Naive thymus-derived CD8-positive, alpha-beta T cell (primary cell): ENCODE measurements around the gene PTH1R. TPM values are rescaled to one million over a fixed set of nuclear protein-coding genes. Genes with fewer than 3 reads are reported as not detected.
A peak's percentile ranks its signal among the peaks of the same experiment; 100 is the strongest.

ENCODE experiments used
- ATAC-seq, 2 donors: fragments of 150-1000 bp; cut with Tn5 transposase in 1 of 2; sonication (Bioruptor Pico), chemical (Tn5 transposase) in 1 of 2; 1 replicate in 1 of 2; 2 replicates in 1 of 2; pipeline ENCODE4 v1.10.0; 2021; ENCODE audit warnings: mild to moderate bottlenecking in 2 of 2, moderate library complexity in 2 of 2
- POLR2A ChIA-PET: fragments of 350-600 bp; sonication (Branson Sonifier 250); formaldehyde crosslinking; loops from one replicate; lab custom pipeline; 2021; ENCODE audit warnings: antibody characterized with exemption; lab: Charles Lee
- DNase-seq, 10 donors: peaks; one replicate each; pipeline versions ENCODE4 v3.0.0 to v3.0.0-alpha.2; 2020 to 2022
- H3K27ac Mint-ChIP-seq, 10 donors: one replicate each; pipeline ENCODE4 v1.8.0; 2020 to 2022; ENCODE audit warnings: mild to moderate bottlenecking in 10 of 10, mixed read lengths in 10 of 10, moderate library complexity in 4 of 10, inconsistent platforms in 1 of 10
- H3K27me3 Mint-ChIP-seq, 5 donors: one replicate each; pipeline ENCODE4 v1.8.0; 2021 to 2022; ENCODE audit warnings: mixed read lengths in 5 of 5
- H3K36me3 Mint-ChIP-seq, 3 donors: one replicate each; pipeline ENCODE4 v1.8.0; 2020 to 2022; ENCODE audit warnings: mixed read lengths in 3 of 3, mild to moderate bottlenecking in 2 of 3, inconsistent platforms in 1 of 3
- H3K4me1 Mint-ChIP-seq, 4 donors: one replicate each; pipeline ENCODE4 v1.8.0; 2021 to 2022; ENCODE audit warnings: mixed read lengths in 4 of 4
- H3K4me3 Mint-ChIP-seq, 10 donors: one replicate each; pipeline ENCODE4 v1.8.0; 2020 to 2022; ENCODE audit warnings: mild to moderate bottlenecking in 10 of 10, mixed read lengths in 10 of 10, moderate library complexity in 6 of 10, inconsistent platforms in 1 of 10
- H3K9me3 Mint-ChIP-seq, 9 donors: one replicate each; pipeline ENCODE4 v1.8.0; 2020 to 2022; ENCODE audit warnings: mixed read lengths in 9 of 9, mild to moderate bottlenecking in 3 of 9, inconsistent platforms in 1 of 9, moderate library complexity in 1 of 9
- polyA plus RNA-seq, 3 donors: library from polyadenylated mRNA; unstranded; fragments of 300-500 nt; fragmentation: Illumina TruSeq; gene quantifications; one replicate each; pipeline ENCODE4 v1.2.3, GENCODE V29; 2021
- total RNA-seq, 8 experiments: library from RNA in 2 of 8; stranded (reverse) in 2 of 8; gene quantifications; one replicate each; pipeline ENCODE4 v1.2.3 and lab custom pipeline; 2021 to 2026

The PTH1R gene
- total and polyA plus RNA-seq, 5 experiments from 2014 or later, result not detected

DNA sequence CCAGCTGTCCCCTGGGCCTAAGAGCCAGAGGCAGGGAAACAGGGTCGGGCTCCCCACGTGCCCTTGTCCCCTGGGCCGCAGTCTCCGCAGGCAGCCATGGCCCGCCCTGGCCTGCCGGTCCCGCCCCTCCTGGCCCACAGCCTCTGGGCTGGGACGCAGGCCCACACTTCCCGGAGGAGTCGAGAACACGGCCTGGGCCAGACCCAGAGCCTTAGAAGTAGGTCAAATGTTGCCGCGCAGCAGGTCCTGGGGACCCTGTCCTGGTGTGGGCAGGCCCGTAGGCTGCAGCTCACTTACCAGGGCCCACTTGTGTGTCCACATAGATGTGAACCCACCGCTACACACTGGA lies 10.0 kb upstream of the PTH1R start:
- H3K27ac Mint-ChIP-seq, result no peak overlapping the region
- POLR2A ChIA-PET, result no interaction called here
- ATAC-seq, result no peak
- peaks cover 0 to 2% (median 0%) of the 10 kb centered on the region in 4 donors for H3K4me1 Mint-ChIP-seq
- H3K4me3 Mint-ChIP-seq, result no peak overlapping the region
- no peaks in the 10 kb centered on the region for H3K36me3 Mint-ChIP-seq
- no peaks in the 10 kb centered on the region for H3K9me3 Mint-ChIP-seq
- DNase-seq, result no peak
- peaks cover 1 to 10% (median 2%) of the 10 kb centered on the region in 5 donors for H3K27me3 Mint-ChIP-seq

DNA sequence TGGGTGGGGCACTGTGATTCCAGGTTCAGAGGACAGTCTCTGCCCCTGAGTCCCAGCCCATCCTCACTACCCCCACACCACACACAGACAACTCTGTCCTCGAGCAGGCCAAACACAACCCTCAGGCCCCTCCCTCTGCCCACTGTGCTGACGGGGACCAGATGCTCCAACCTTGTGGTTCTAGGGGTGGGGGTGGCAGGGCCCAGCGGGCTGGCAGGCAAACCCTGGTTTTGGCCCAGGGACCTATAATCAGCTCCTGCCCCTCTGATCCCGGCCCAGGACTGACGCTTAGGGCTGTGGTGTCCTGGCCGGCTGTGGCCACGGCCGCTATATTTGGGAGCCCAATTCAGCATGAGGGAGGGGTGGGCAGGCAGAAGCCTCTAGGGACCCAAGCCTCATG lies 9.2 kb upstream of the PTH1R start:
- ATAC-seq, result no peak
- peaks cover 1 to 10% (median 2%) of the 10 kb centered on the region in 5 donors for H3K27me3 Mint-ChIP-seq
- no peak for DNase-seq
- H3K4me1 Mint-ChIP-seq, result peaks cover 4 to 6% (median 6%) of the 10 kb centered on the region in 4 donors
- H3K9me3 Mint-ChIP-seq, result no peaks in the 10 kb centered on the region
- POLR2A ChIA-PET, result interaction anchor here (1.3 kb wide), 1 partner anchor 13 kb away, joined by 4 read pairs; no protein-coding TSS in a partner anchor
- H3K4me3 Mint-ChIP-seq, result no peak overlapping the region
- no peak overlapping the region for H3K27ac Mint-ChIP-seq
- no peaks in the 10 kb centered on the region for H3K36me3 Mint-ChIP-seq

DNA sequence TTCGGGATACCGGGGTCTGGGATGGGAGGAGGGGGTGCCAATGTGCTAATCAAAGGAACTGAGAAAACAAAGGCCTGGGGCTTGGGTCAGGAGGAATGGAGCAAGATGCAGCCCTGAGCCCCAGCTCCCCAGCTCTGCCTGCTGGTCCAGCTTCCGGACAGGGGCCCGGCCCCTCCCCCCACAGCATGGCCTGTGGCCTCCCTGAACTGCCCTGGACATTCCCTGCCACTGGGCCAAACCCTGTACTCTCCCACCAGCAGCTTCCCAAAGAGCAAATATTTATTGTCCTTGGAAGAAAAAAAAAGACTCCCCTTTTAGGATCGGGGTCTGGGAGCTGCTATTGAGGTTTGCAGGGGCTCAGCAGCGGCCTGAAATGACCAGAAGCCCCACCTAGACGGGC lies 8.6 kb upstream of the PTH1R start:
- ATAC-seq, result no peak
- no peaks in the 10 kb centered on the region for H3K9me3 Mint-ChIP-seq
- no peaks in the 10 kb centered on the region for H3K36me3 Mint-ChIP-seq
- no peak overlapping the region for H3K4me3 Mint-ChIP-seq
- peak overlapping the region in 1 of 10 donors; percentile 17 for H3K27ac Mint-ChIP-seq
- peaks cover 1 to 10% (median 2%) of the 10 kb centered on the region in 5 donors for H3K27me3 Mint-ChIP-seq
- DNase-seq, result no peak
- H3K4me1 Mint-ChIP-seq, result peaks cover 6 to 12% (median 10%) of the 10 kb centered on the region in 4 donors
- POLR2A ChIA-PET, result interaction anchor here (1.3 kb wide), 1 partner anchor 12 kb away, joined by 4 read pairs; no protein-coding TSS in a partner anchor

DNA sequence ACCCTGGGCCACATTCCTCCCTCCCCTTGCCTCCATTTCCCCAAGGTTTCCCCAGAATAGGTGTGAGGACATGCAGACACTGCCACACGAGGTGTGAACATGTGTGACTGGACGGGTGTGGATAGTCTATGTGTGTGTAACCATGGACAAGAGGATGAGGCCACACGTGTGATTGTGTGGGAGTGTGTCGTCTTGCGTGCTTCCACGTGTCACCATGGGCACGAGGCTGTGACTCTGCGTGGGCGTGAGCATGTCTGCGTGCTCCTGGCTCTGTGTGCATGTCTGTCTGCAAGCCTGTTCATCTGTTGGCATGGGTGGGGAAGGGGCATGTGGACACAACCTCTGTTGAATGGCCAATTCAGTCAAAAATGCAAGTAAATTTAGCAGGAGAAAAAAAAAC lies 8.1 kb upstream of the PTH1R start:
- no peaks in the 10 kb centered on the region for H3K9me3 Mint-ChIP-seq
- POLR2A ChIA-PET, result interaction anchor here (0.9 kb wide), 1 partner anchor 10 kb away, joined by 4 read pairs; no protein-coding TSS in a partner anchor
- H3K27ac Mint-ChIP-seq, result no peak overlapping the region
- peaks cover 8 to 17% (median 15%) of the 10 kb centered on the region in 4 donors for H3K4me1 Mint-ChIP-seq
- no peak for ATAC-seq
- peaks cover 1 to 10% (median 2%) of the 10 kb centered on the region in 5 donors for H3K27me3 Mint-ChIP-seq
- no peak overlapping the region for H3K4me3 Mint-ChIP-seq
- no peak for DNase-seq
- H3K36me3 Mint-ChIP-seq, result no peaks in the 10 kb centered on the region

DNA sequence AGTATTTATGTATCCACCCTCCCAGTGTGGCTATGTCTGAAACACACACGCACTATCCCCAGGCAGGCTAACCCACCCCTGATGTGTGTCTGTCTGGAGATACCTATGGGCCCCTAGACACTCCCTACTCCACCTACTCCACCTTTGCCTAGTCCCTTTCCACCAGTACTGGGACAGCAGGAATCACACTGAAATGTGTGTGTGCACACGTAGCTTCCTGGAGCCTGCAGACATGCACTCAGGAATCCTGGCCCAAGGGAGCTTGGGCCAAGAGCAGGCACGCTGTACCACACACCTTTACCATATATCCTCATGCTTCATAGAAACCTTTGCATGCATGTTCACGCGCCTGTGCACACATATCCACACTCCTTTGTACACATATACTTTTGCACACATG lies 6.9 kb upstream of the PTH1R start:
- no peaks in the 10 kb centered on the region for H3K9me3 Mint-ChIP-seq

DNA sequence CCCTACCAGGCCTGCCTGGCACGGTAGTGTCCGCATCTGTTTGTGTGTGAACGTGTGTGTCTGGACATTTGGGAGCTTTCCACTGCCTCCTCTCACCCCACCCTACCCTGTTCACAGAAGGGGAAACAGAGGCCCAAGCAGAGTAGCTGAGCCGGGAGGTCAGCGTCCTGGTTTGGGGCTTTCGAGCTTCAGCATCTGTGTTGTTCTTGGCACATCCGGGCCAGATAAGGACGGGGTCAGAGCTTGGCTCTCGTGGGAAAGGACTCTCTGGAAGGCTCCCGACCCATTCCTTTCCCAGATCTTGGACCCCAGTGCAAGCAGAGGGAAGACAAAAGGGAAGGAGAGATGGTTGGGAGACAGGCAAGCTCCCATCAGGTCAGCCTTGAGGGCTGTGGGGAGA lies 6.3 kb upstream of the PTH1R start:
- H3K4me3 Mint-ChIP-seq, result no peak overlapping the region

More for the DNA sequence above, 6.9 kb upstream of the PTH1R start:
- Mint-ChIP-seq H3K27me3 (peaks cover 1 to 10% (median 2%) of the 10 kb centered on the region in 5 donors), H3K4me1 (peaks cover 8 to 20% (median 17%) of the 10 kb centered on the region in 4 donors), H3K4me3 (no peak overlapping the region), H3K27ac (peak overlapping the region in 2 of 10 donors; percentile 27 to 58), H3K36me3 (no peaks in the 10 kb centered on the region)
- POLR2A ChIA-PET, result interaction anchor here (0.6 to 0.9 kb wide), 2 partner anchors 11 to 234 kb away, joined by 3 to 4 read pairs; no protein-coding TSS in a partner anchor
- DNase-seq (no peak), ATAC-seq (no peak)

DNA sequence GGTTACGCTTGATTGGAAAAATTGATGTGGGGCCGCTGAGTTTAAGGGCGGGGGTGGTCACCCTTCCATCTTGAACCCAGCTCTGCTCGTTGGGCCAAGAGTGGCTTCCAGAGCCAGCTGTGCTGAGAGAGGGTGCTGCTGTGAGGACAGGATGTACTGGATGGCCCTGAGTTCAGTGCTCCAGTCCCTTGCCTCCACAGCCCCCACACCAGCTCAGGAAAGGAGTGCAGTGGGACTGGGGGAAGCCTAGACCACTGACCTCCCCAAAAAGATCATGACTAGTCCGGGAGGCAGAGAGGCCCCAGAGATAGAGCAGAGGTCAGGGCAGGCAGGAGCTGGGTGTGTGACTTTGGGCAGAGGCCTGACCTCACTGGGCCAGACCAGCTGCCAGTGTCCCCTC lies 4.0 kb upstream of the PTH1R start:
- ATAC-seq (no peak), DNase-seq (no peak)
- Mint-ChIP-seq H3K4me3 (no peak overlapping the region), H3K27me3 (peaks cover 0 to 10% (median 2%) of the 10 kb centered on the region in 5 donors), H3K4me1 (peaks cover 6 to 20% (median 17%) of the 10 kb centered on the region in 4 donors), H3K36me3 (no peaks in the 10 kb centered on the region), H3K27ac (no peak overlapping the region), H3K9me3 (no peaks in the 10 kb centered on the region)
- POLR2A ChIA-PET, result no interaction called here

More for the DNA sequence above, 6.3 kb upstream of the PTH1R start:
- ATAC-seq (no peak), DNase-seq (no peak)
- Mint-ChIP-seq H3K27me3 (peaks cover 1 to 10% (median 2%) of the 10 kb centered on the region in 5 donors), H3K4me1 (peaks cover 8 to 20% (median 17%) of the 10 kb centered on the region in 4 donors), H3K9me3 (no peaks in the 10 kb centered on the region), H3K36me3 (no peaks in the 10 kb centered on the region), H3K27ac (no peak overlapping the region)
- POLR2A ChIA-PET, result no interaction called here

DNA sequence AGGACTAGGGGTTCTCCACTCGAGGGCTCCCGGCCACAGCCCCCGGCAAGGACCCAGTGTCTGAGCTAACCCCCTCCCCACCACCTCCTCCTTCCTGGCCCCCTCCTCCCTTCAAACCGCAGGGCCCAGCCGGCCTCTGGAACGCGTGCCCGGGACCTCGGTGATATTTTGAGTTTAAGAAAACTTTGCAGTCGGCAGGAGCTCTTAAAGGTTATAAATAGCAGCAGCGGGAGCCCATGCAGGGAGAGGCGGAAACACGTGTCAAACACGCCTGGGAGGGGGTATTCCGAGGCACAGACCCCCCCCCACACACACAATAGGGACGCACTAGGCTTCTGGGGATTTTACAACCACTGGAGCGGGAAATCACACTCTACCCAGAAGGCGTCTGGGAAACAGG lies 3.1 kb upstream of the PTH1R start:
- ATAC-seq (no peak), DNase-seq (no peak)
- H3K36me3 Mint-ChIP-seq, result no peaks in the 10 kb centered on the region
- no peaks in the 10 kb centered on the region for H3K9me3 Mint-ChIP-seq
- peak overlapping the region in 1 of 10 donors; percentile 14 for H3K27ac Mint-ChIP-seq
- H3K27me3 Mint-ChIP-seq, result peaks cover 0 to 13% (median 5%) of the 10 kb centered on the region in 5 donors
- H3K4me1 Mint-ChIP-seq, result peaks cover 6 to 25% (median 17%) of the 10 kb centered on the region in 4 donors
- POLR2A ChIA-PET, result no interaction called here
- no peak overlapping the region for H3K4me3 Mint-ChIP-seq

DNA sequence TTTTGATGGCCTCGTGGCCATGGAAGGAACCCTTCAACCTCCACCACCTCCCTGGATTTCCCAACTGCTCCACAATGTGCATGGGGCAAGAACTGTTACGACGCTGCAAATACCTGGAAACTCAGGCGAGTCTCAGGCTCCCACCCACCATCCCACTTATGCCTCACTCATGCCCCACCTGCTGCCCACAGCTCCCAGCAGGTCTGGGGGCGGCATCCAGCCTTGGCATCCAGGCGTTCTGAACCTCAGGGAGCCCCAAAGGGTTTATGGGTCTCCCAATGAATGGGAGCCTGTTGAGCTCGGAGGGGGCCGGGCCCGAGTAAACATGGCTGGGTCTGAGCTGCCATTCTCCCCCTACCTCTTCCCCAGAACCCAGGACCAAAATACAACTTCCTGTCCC lies 2.0 kb upstream of the PTH1R start:
- DNase-seq, result no peak

DNA sequence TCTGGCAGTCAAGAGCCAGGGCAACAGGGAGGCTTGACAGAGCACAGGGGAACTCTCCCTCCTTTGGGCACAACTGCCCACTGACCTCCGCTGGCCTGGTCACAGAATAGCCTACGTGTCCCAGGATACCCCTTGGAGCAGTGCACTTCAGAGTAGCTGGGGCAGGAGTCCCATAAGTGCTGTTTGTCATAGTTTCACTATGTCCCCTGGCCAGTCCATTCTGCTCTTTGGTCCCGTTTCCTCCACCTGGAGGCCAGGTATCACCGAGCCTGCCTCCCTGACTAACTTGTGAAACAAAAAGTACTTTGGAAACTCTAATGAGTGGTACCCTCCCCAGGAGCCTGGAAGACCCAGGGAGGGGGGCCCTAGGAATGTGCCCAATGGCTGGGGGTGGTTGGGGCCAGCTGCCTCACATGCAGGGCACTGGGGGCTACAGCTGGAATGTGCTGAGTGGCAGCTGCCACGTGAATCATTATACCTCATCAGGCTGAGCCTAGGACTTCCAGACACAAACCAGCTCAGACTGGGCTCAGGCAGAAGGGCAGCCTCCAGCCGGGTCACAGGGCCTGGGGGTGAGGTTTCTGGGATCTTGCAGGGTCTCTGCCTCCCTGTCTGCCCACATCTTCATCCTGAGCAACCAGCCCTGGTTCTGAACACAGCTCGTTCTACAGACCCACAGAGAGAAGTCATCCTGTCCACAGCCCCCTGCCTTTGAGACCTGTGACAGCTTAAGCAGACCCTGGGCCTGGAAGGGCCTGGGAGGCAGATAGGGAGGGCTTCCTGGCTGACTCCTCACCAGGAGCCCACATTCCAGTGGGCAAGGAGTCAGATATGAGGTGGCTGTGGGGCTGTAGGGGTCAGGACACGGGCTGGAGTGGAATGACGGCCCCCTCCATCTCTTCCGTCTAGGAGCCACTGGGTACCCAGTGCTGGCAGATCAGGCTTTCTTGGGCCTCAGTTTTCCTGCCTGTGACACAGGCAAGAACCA lies 914 bp upstream of the PTH1R start:
- Mint-ChIP-seq H3K4me1 (peaks cover 6 to 36% (median 20%) of the 10 kb centered on the region in 4 donors), H3K4me3 (no peak overlapping the region), H3K36me3 (no peaks in the 10 kb centered on the region), H3K27me3 (peaks cover 10 to 29% (median 17%) of the 10 kb centered on the region in 5 donors), H3K9me3 (no peaks in the 10 kb centered on the region), H3K27ac (no peak overlapping the region)
- POLR2A ChIA-PET, result no interaction called here
- ATAC-seq, result no peak
- no peak for DNase-seq

More for the DNA sequence above, 2.0 kb upstream of the PTH1R start:
- Mint-ChIP-seq H3K4me1 (peaks cover 6 to 31% (median 19%) of the 10 kb centered on the region in 4 donors), H3K36me3 (no peaks in the 10 kb centered on the region), H3K27ac (no peak overlapping the region), H3K9me3 (no peaks in the 10 kb centered on the region), H3K4me3 (no peak overlapping the region), H3K27me3 (peaks cover 9 to 22% (median 12%) of the 10 kb centered on the region in 5 donors)
- ATAC-seq, result no peak
- POLR2A ChIA-PET, result no interaction called here

DNA sequence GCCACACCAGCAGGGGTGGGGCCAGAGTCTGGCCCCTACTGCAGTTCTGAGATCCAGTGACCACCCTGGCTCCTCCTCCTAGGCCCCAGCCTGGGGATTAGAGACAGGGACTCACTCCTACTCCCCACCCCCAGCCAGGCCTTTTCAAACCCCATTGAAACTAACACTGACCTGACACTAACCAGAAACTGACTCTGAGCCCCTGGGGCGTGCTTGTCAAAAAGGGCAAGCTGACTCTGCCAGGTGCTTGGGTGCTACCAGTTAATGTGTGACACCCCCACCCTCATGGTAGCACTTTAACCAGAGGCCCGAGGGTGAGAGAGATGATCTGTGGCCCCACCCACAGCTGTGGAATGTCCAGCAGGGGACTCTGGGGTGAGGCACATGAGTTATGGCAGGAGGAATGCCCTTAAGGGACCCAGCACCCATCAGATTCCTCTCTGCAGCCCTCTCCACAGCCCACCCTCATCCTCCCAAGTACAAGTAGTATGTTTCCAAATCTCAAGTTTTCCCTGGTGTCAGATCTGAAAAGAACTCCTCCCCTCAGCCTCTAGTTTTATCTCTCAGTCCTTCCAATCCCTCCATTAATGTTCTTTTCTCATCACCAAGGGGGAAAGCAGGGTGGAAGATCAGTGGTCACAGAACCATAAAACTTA lies 1.4 kb downstream of the PTH1R start:
- H3K4me1 Mint-ChIP-seq, result peaks cover 2 to 29% (median 15%) of the 10 kb centered on the region in 4 donors
- POLR2A ChIA-PET, result no interaction called here
- H3K27me3 Mint-ChIP-seq, result peaks cover 12 to 36% (median 25%) of the 10 kb centered on the region in 5 donors
- DNase-seq, result no peak
- no peaks in the 10 kb centered on the region for H3K9me3 Mint-ChIP-seq
- no peak overlapping the region for H3K4me3 Mint-ChIP-seq
- H3K36me3 Mint-ChIP-seq, result no peaks in the 10 kb centered on the region
- no peak for ATAC-seq
- H3K27ac Mint-ChIP-seq, result no peak overlapping the region

DNA sequence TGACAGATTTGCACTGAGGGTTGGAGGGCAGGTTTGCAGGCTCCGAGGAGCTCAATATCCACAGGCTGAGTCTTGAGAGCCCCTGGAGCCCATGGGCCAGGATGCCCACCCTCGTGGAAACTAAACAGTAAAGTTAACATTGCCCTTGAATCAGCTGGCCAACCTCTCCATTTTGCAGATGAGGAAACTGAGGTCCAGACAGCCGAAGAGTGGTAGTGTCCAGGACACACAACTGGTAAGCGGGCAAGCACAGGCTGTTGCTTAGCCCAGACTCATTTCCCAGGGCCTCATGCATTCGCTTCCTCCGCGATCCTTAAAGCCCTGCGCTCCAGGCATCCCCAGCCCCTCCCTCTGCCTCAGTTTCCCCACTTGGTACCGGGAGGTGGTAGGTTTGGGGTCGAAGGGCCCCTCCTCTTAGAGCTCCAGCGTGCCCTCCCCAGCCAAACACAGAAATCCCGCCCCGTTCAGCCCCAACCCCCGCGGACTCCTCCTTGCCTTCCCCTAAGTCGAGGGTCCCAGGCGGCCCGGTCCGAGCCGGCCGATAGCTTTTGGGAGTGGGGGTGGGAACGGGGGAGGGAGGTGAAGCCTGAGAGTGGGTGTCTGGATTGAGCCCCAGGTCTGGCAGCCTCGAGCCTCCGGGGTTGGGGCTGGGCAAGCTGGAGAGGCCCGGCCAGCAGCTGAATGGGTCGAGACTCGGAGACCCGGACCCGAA lies 3.5 kb downstream of the PTH1R start:
- H3K27ac Mint-ChIP-seq, result no peak overlapping the region
- peaks cover 0 to 25% (median 7%) of the 10 kb centered on the region in 4 donors for H3K4me1 Mint-ChIP-seq
- H3K36me3 Mint-ChIP-seq, result no peaks in the 10 kb centered on the region
- H3K4me3 Mint-ChIP-seq, result peak overlapping the region; percentile 37 to 72 (median 66)
- POLR2A ChIA-PET, result interaction anchor here (1.1 kb wide), 1 partner anchor 13 kb away, joined by 4 read pairs; no protein-coding TSS in a partner anchor
- ATAC-seq (no peak), DNase-seq (no peak)
- no peaks in the 10 kb centered on the region for H3K9me3 Mint-ChIP-seq
- peaks cover 17 to 56% (median 33%) of the 10 kb centered on the region in 5 donors for H3K27me3 Mint-ChIP-seq
